HG03039 (cell line): ENCODE measurements around the gene PGA5.
"Not testable (repeated sequence)": the region's sequence is repeated elsewhere in the genome, so short reads cannot be mapped to it uniquely, and the experiment has no call there.

Source experiments
- ATAC-seq: cut with Tn5 transposase; IDR thresholded peaks from one replicate; pipeline ENCODE4 v1.9.1; 2021; ENCODE audit warnings: mild to moderate bottlenecking, moderate library complexity; ENCODE audit not compliant: unreplicated experiment

The PGA5 gene

GRCh38 chr11:61226457-61227137 is 14.4 kb upstream of the PGA5 start:
- not testable (repeated sequence) for ATAC-seq

- not testable (repeated sequence) for ATAC-seq
Measured at GRCh38 chr11:61229458-61229857, 11.5 kb upstream of the PGA5 start.

GRCh38 chr11:61231033-61231432 is 9.9 kb upstream of the PGA5 start:
- not testable (repeated sequence) for ATAC-seq

GRCh38 chr11:61231585-61231984 is 9.4 kb upstream of the PGA5 start:
- not testable (repeated sequence) for ATAC-seq

- not testable (repeated sequence) for ATAC-seq
Measured at GRCh38 chr11:61232548-61233145, 8.3 kb upstream of the PGA5 start.

GRCh38 chr11:61237130-61237529 is 3.8 kb upstream of the PGA5 start:
- ATAC-seq: not testable (repeated sequence)

- ATAC-seq: not testable (repeated sequence)
Measured at GRCh38 chr11:61240288-61240687, 687 bp upstream of the PGA5 start.

- not testable (repeated sequence) for ATAC-seq
Measured at GRCh38 chr11:61241526-61241925, 551 bp downstream of the PGA5 start.

GRCh38 chr11:61245284-61245964 is 4.4 kb downstream of the PGA5 start:
- not testable (repeated sequence) for ATAC-seq

- ATAC-seq: not testable (repeated sequence)
Measured at GRCh38 chr11:61248071-61248470, 7.1 kb downstream of the PGA5 start.

GRCh38 chr11:61249201-61249600 is 8.2 kb downstream of the PGA5 start:
- not testable (repeated sequence) for ATAC-seq

GRCh38 chr11:61250796-61251765 is 10.1 kb downstream of the PGA5 start:
- not testable (repeated sequence) for ATAC-seq

- ATAC-seq: not testable (repeated sequence)
Measured at GRCh38 chr11:61252332-61252731, 11.4 kb downstream of the PGA5 start.

- ATAC-seq: no peak
Measured at GRCh38 chr11:61254403-61255025, 13.5 kb downstream of the PGA5 start.

GRCh38 chr11:61256710-61257482 is 15.9 kb downstream of the PGA5 start:
- ATAC-seq: no peak

- no peak for ATAC-seq
Measured at GRCh38 chr11:61258546-61258945, 17.6 kb downstream of the PGA5 start.

- ATAC-seq: no peak
Measured at GRCh38 chr11:61259363-61259762, 18.4 kb downstream of the PGA5 start.

- ATAC-seq: no peak
Measured at GRCh38 chr11:61264371-61264770, 23.4 kb downstream of the PGA5 start.

- ATAC-seq: no peak
Measured at GRCh38 chr11:61264795-61265194, 23.8 kb downstream of the PGA5 start.

- no peak for ATAC-seq
Measured at GRCh38 chr11:61265357-61265756, 24.4 kb downstream of the PGA5 start.
